Endodermal cell (in vitro differentiated cells): ENCODE data around the gene APBB1IP. TPM values are rescaled to one million over a fixed set of nuclear protein-coding genes. Genes with fewer than 3 reads are reported as not detected.

Experiments
- DNase-seq: peaks from one replicate; pipeline ENCODE4 v3.0.0-alpha.2; 2017
- H3K27ac ChIP-seq: 2 replicates; pipeline ENCODE4 v1.5.1; 2013; ENCODE audit warnings: mild to moderate bottlenecking, low read depth, low read length, moderate library complexity
- H3K27me3 ChIP-seq: 2 replicates; pipeline ENCODE4 v1.6.1; 2013; ENCODE audit warnings: mild to moderate bottlenecking, low read length, moderate library complexity; ENCODE audit not compliant: insufficient read depth, control insufficient read depth, poor library complexity, severe bottlenecking
- H3K36me3 ChIP-seq: 2 replicates; pipeline ENCODE4 v1.7.0; 2013; ENCODE audit warnings: mild to moderate bottlenecking, low read length, moderate library complexity; ENCODE audit not compliant: control insufficient read depth, insufficient read depth
- H3K4me1 ChIP-seq: one replicate; pipeline ENCODE4 v1.7.0; 2013; ENCODE audit warnings: low read length; ENCODE audit not compliant: control insufficient read depth, insufficient read depth
- H3K4me3 ChIP-seq: 2 replicates; pipeline ENCODE4 v1.5.1; 2013; ENCODE audit warnings: mild to moderate bottlenecking, low read length, moderate library complexity
- H3K9ac ChIP-seq: 2 replicates; pipeline ENCODE4 v1.6.1; 2013; ENCODE audit warnings: mild to moderate bottlenecking, low read length, moderate library complexity; ENCODE audit not compliant: poor library complexity, severe bottlenecking; ENCODE audit errors: extremely low read depth
- H3K9me3 ChIP-seq: 2 replicates; pipeline ENCODE4 v1.6.1; 2013; ENCODE audit warnings: mild to moderate bottlenecking, low read length, moderate library complexity; ENCODE audit not compliant: control insufficient read depth
- H3K27ac Mint-ChIP-seq: 2 replicates; pipeline ENCODE4 v1.8.0; 2020; ENCODE audit warnings: mixed read lengths
- H3K27me3 Mint-ChIP-seq: 2 replicates; pipeline ENCODE4 v1.8.0; 2021; ENCODE audit warnings: mild to moderate bottlenecking, mixed read lengths; ENCODE audit not compliant: insufficient read depth
- H3K36me3 Mint-ChIP-seq: 2 replicates; pipeline ENCODE4 v1.8.0; 2020; ENCODE audit warnings: low read depth, mixed read lengths
- H3K4me1 Mint-ChIP-seq: 2 replicates; pipeline ENCODE4 v1.8.0; 2020; ENCODE audit warnings: mixed read lengths
- H3K4me3 Mint-ChIP-seq: 2 replicates; pipeline ENCODE4 v1.8.0; 2020; ENCODE audit warnings: mild to moderate bottlenecking, moderate library complexity, mixed read lengths
- H3K9me3 Mint-ChIP-seq: 2 replicates; pipeline ENCODE4 v1.8.0; 2020; ENCODE audit warnings: mild to moderate bottlenecking, mixed read lengths
- WGBS, 2 experiments: methylation state at CpG; one replicate each; pipeline versions ENCODE4 v1.1.5 to v1.1.7; 2013; ENCODE audit warnings: missing lambda C conversion rate in 2 of 2, mixed read lengths in 1 of 2; ENCODE audit not compliant: insufficient coverage in 1 of 2, insufficient read length in 1 of 2; 5-methylcytosine and 5-hydroxymethylcytosine counted together
- total RNA-seq, 2 donors: library from RNA; stranded (reverse); fragmentation: NEBNext Ultra II Directional in 1 of 2; extraction: Animal tissue kit (Norgen Biotek cat#: 25700) in 1 of 2; gene quantifications; 2 replicates in 1 of 2; 3 replicates in 1 of 2; pipeline ENCODE4 v1.2.1, GENCODE V29; 2021
- TF ChIP-seq, protein P1 (sequence below): fragments of 200-600 bp; sonication (generic); conservative IDR thresholded peaks from 2 replicates; pipeline ENCODE4 v1.5.0; 2021; ENCODE audit warnings: antibody characterized with exemption, mild to moderate bottlenecking

The APBB1IP gene
- total RNA-seq, 2 donors from 2014 or later: 0.24 TPM

DNA sequence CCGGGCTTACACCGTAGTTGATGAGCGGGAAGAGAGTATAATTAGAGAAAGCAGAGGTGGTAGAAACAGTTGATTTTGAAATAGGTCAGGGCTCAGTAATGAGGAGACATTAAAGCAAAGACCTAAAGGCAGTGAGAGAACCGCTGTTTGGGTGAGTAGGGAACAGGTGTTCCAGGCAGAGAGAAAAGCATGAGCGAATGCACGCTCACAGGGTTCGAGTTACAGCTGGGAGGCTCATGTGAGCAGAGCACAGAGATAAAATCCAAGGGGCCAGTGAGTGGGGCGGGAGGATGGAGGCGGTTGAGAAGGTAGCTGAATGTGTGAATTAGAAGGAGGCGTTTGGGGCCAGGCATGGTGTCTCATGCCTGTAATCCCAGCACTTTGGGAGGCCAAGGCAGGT, 39.9 kb downstream of the APBB1IP start:
- Histone ChIP-seq H3K27ac (no peak overlapping the region), H3K27me3 (no peaks in the 10 kb centered on the region), H3K4me1 (no peaks in the 10 kb centered on the region), H3K9me3 (no peaks in the 10 kb centered on the region), H3K9ac (no peak overlapping the region), H3K4me3 (no peak overlapping the region), H3K36me3 (no peaks in the 10 kb centered on the region)
- no peak for DNase-seq
- TF ChIP-seq, protein P1, sequence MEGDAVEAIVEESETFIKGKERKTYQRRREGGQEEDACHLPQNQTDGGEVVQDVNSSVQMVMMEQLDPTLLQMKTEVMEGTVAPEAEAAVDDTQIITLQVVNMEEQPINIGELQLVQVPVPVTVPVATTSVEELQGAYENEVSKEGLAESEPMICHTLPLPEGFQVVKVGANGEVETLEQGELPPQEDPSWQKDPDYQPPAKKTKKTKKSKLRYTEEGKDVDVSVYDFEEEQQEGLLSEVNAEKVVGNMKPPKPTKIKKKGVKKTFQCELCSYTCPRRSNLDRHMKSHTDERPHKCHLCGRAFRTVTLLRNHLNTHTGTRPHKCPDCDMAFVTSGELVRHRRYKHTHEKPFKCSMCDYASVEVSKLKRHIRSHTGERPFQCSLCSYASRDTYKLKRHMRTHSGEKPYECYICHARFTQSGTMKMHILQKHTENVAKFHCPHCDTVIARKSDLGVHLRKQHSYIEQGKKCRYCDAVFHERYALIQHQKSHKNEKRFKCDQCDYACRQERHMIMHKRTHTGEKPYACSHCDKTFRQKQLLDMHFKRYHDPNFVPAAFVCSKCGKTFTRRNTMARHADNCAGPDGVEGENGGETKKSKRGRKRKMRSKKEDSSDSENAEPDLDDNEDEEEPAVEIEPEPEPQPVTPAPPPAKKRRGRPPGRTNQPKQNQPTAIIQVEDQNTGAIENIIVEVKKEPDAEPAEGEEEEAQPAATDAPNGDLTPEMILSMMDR: no peak
- Mint-ChIP-seq H3K9me3 (no peaks in the 10 kb centered on the region), H3K27me3 (no peaks in the 10 kb centered on the region), H3K36me3 (no peaks in the 10 kb centered on the region), H3K4me3 (no peak overlapping the region), H3K27ac (no peak overlapping the region), H3K4me1 (no peaks in the 10 kb centered on the region)
- 93 to 95% methylated on average over 6 to 10 of the region's 10 CpGs for WGBS, 2 experiments

- Histone ChIP-seq H3K9me3 (no peaks in the 10 kb centered on the region), H3K27me3 (no peaks in the 10 kb centered on the region), H3K4me3 (no peak overlapping the region), H3K27ac (no peak overlapping the region), H3K9ac (no peak overlapping the region), H3K4me1 (no peaks in the 10 kb centered on the region), H3K36me3 (no peaks in the 10 kb centered on the region)
- no peaks in the 10 kb centered on the region for H3K9me3 Mint-ChIP-seq
- no peaks in the 10 kb centered on the region for H3K36me3 Mint-ChIP-seq
- H3K4me1 Mint-ChIP-seq: no peaks in the 10 kb centered on the region
- H3K4me3 Mint-ChIP-seq: no peak overlapping the region
- 90 to 93% methylated on average over 2 to 6 of the region's 6 CpGs for WGBS, 2 experiments
- H3K27me3 Mint-ChIP-seq: no peaks in the 10 kb centered on the region
- DNase-seq: no peak
- no peak overlapping the region for H3K27ac Mint-ChIP-seq
- TF ChIP-seq, protein P1: no peak
These were observed 41.8 kb downstream of the APBB1IP start for GRCh38 chr10:26479766-26480492.

GRCh38 chr10:26481315-26481692, 43.2 kb downstream of the APBB1IP start:
- no peaks in the 10 kb centered on the region for H3K9me3 Mint-ChIP-seq

More at GRCh38 chr10:26481315-26481692, 43.2 kb downstream of the APBB1IP start:
- DNase-seq: no peak
- no peak overlapping the region for H3K4me3 Mint-ChIP-seq
- Histone ChIP-seq H3K9ac (no peak overlapping the region), H3K36me3 (no peaks in the 10 kb centered on the region), H3K27ac (no peak overlapping the region), H3K4me3 (no peak overlapping the region), H3K4me1 (no peaks in the 10 kb centered on the region), H3K27me3 (no peaks in the 10 kb centered on the region), H3K9me3 (no peaks in the 10 kb centered on the region)
- TF ChIP-seq, protein P1: peak; percentile 46
- no peaks in the 10 kb centered on the region for H3K4me1 Mint-ChIP-seq
- WGBS, 2 experiments: 76 to 91% methylated on average over 2 of the region's 2 CpGs
- no peaks in the 10 kb centered on the region for H3K27me3 Mint-ChIP-seq
- H3K27ac Mint-ChIP-seq: no peak overlapping the region
- H3K36me3 Mint-ChIP-seq: no peaks in the 10 kb centered on the region
